ENCODE measurements around the gene CPNE4.

GRCh38 chr3:131636266-131636775 lies 398.5 kb downstream of the CPNE4 start:
- TF ChIP-seq CTCF (conservative IDR thresholded peaks at IDR 0.05; ENCODE audit: low read length) (no peak), EZH2phosphoT487 (IDR thresholded peaks at IDR 0.05; ENCODE audit: borderline replicate concordance) (no peak)
